GM18909 (cell line): Measurements from ENCODE around the gene EXD2.
"Not testable (repeated sequence)": the region's sequence is repeated elsewhere in the genome, so short reads cannot be mapped to it uniquely, and the experiment has no call there.

ENCODE experiments used
- ATAC-seq: cut with Tn5 transposase; IDR thresholded peaks from one replicate; pipeline ENCODE4 v1.9.1; 2021; ENCODE audit warnings: mild to moderate bottlenecking; ENCODE audit not compliant: unreplicated experiment, poor library complexity

EXD2 gene

DNA sequence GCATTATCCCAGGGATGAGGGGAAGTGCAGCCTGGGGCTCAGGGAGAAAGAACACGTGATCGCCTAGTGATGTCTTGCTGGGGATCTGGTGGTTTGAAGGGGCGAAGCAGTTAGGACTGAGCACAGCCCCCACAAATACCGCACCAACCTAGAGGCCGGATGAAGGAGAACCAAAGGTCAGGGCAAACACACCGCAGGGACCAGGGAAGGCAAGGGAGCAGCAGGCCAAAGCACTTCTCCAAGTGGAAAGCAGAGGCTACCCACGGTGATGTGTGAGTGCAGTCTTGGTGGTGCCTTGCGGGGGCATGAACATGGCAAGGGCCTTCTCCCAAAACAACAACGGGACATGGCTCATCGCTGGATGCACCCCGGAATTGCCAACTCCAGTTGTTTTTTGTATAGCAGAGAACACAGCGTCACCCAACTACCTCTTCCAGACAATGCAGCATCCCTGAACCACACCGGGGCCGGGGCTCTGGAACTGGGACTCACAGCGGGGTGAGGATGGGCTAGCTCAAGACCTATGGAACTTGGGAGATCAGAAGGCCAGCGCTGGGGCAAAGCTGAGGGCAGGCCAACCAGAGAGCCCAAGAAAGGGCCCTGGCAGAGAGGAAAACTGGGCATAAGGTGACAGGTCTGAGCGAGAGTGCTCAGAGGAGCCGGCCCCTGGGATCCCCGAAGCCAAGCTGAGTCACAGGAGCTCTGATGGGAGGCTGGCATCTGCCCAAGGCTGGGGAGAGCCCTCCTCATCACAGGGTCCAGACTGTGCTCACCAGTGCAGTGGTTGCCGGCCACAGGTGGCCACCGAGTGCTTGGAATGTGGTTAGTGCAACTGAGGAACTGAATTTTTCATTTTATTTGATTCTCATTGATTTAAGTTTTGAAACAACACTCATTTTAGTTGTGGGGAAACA, 79.8 kb downstream of the EXD2 start:
- ATAC-seq, result no peak

DNA sequence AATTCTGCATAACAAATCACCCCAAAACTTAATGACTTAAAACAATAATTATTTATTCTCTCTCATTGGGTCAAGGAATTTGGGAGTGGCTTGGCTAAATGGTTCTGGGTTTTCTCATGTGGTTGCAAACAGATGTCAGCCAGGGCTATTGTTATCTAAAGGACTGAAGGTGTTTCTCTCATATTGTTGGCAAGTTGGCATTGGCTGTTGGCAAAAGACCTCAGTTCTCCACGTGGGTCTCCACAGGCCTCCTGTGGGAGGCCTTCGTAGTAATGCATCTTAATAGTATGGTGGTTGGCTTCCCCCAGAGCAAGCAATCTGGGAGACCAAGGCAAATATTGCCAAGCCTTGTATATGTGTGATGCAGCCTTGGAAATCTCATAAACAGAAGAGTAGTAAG, 83.0 kb downstream of the EXD2 start:
- no peak for ATAC-seq

DNA sequence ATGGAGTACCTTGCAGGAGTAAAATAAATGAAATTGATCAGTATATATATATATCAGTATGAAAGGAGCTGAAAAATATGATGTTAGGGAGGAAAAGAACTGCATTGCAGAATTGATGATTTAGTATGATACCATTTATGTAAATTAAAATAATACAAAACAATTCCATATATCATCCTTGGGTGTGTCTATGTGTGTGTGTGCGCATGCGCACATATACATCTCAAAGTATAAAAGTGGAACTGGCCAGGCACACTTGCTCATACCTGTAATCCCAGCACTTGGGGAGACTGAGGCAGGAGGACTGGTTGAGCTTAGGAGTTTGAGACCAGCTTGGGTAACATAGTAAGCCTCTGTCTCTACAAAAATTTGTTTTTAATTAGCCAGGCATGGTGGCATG, 84.0 kb downstream of the EXD2 start:
- ATAC-seq, result no peak

DNA sequence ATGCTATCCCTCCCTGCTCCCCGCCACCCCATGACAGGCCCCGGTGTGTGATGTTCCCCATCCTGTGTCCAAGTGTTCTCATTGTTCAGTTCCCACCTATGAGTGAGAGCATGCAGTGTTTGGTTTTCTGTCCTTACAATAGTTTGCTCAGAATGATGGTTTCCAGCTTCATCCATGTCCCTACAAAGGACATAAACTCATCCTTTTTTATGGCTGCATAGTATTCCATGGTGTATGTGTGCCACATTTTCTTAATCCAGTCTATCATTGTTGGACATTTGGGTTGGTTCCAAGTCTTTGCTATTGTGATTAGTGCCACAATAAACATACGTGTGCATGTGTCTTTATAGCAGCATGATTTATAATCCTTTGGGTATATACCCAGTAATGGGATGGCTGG, 86.1 kb downstream of the EXD2 start:
- not testable (repeated sequence) for ATAC-seq

DNA sequence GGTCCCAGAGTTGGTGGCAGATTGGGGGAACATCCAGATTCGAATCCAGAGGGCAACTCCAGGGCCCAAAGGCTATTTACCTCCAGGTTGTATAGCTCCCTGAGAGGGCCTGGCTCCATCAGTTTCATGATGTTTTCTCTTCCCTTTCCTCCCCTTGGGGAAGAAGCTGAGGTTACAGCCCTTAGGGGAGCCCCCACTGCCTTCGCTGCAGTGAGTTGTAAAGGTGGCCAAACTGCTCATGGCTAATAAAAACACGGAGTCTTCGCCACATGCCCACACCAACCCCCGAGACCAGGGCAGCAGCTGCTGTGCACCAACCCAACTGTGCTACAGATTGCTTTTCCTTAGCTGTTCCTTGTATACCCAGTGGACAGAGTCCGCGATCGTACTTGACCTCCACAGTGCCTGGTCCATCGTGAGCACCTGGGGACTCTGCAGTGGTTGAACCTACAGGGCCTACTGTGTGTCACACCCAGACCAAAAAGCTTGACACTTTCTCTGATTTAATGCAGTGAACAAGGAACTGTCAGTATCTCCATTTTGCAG, 89.5 kb downstream of the EXD2 start:
- ATAC-seq, result no peak

DNA sequence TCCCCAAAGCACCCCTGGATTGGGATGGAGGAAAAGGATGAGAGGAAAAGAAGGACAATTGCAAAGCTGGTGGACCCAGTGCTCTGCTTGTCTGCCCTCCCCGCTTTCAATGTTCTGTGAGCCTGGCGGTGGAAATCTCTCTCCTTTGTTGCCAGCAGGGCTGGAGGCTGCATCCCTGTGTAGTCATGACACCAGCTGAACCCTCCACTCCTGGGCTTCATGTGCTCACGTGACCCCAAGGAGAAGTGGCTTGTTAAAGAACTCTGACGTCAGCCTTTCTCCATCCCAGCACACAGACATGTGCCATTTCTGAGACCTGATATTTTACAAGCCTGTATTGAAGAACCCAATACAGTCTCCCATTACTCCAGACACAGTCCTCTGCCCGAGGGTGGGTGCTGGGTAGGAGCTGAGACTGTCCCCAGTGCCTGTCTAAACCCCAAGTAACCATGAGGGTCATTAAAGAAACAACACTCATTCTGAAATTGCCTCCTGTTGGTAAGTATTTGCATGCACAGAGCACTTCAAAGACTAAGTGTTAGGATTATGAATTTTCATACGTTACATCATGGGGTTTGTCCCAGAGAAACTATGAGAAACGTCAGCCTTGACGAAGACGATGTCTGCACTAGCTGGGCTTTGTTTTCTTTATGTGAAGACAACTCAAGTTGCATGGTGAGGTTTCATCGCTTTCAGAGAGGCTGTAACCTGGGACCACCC, 90.3 kb downstream of the EXD2 start:
- ATAC-seq, result no peak

DNA sequence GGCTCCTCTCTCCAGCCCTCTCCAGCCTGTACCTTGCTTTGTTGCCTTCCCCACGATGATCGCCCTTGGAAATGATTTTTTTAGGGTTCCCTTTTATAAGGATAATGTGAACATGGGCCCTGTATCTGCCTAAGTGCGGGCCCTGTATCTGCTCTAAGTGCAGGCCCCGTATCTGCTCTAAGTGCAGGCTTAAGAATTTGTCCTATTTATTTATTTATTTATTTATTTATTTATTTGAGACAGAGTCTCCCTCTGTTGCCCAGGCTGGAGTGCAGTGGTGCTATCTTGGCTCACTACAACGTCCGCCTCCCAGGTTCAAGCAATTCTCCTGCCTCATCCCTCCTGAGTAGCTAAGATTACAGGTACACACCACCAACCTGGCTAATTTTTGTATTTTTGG, 91.2 kb downstream of the EXD2 start:
- ATAC-seq, result no peak

DNA sequence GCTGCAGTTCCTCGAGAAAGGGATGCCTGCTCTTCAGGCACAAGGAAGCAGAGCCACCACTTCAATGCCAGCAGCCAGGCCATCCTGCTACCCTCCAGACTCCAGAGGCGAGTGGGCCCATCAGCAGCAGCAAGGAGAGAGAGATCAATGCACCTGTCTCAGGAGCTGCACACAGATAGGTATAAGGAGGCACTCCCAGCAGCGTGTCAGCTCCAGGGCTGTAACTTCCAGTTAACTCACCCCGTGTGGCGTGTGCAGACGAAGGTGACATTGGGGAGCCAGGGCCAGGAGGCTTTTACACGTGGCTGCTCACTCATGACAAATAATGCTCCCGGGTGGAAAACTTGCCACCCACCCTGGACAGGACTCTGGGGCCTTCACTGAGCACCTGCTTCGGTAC, 92.9 kb downstream of the EXD2 start:
- no peak for ATAC-seq

DNA sequence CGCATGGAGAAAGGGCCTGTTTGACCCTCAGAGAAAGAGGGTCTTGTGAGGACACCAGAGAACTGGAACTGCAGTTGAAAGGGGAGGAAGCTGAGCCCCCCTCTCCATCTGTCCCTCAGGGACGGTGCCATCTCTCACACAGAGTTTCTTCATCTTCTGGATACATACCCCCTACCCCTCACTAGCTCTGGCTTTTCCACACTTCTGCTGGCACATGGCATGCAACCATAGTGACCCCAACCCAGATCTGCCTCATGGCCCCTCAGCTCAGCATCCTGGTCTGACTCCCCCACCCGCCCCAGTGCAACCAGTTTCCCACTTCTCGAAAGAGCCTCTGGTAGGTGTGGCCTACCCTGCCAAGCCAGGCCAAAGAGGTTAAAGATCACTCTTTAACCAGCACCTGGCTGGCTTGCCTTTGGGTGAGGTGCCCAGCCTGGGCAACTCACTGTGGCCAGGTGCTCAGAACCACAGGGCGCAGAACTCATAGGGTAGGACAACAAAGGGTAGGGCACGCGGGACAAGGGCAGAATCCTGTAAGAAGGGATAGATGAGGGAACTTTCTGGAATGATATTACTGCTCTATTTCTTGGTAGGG, 94.5 kb downstream of the EXD2 start:
- ATAC-seq, result no peak

DNA sequence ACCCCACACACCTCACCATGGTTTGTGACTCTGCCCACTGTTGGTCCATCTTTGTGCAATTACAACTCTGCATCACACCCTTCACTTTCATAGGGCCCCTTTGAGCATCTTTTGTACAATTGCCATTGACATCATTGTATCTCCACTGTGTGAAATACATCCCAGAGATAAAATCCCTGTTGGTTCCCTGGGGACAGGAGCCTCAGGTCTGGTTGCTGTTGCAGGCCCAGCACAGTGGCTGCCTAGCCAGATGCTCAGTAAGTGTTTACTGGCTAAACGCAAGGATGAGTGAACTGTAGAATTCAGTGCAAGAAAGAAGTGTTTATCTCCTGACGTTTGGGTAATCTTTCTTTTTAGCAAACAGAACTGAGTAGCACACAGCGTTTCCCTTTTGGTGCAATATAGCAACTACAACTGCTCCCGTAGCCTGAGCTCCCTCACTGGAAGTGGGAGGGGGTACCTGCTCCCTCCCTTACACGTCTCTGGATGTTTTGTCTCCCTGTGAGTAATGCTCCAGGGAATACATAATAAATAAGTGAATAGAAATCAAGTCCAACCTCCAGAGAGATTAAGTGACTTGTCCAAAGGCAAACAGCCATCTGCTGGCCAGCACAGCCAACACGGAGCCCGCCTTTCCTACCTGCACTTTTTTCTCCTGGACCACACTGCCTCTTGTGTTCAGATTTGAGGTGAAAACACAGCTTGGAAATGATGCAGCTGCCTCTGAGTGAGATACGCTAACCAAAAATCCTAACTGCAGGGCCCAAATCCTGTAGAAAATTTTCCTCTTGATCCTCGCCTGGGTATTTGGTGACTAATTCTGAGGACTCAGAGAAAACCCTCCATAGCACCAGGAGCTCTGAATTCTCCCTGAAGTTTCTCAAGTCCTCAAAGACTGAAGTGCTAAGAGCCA, 96.1 kb downstream of the EXD2 start:
- no peak for ATAC-seq

DNA sequence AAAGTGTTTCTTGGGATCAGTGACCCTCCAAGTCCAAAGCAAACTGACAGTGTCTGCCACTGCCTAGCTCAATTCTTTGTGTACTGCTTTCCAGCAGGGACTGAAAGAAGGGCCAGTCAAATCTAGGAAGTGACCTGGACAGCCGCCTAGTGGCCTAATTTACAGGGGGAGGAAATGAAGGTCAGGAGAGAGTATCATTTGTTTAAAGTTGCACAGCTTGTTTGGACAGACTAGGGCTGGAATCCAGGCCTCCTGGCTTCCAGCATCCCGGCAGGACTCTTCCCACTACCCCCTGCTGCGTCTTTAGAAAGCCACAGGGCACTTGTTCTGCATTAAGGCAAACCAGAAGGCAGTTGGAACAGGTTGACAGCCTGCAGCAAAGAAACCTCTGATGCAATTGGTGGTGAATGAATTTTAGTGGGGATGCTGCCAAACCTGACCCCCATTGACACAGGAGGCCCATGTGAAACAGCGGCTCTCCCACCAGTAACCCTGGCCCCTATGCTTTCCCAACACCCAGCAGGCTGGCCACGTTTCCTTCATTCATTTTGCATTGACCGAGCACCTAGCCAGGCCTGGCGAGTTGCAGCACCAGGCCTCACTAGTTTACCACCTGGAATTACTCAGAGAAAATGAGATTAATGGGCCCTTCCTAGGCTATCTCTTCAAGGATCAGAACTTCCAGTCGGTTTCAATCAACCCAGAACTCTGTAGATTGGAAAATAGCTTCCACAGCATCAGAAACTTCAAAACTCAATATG, 96.9 kb downstream of the EXD2 start:
- no peak for ATAC-seq

DNA sequence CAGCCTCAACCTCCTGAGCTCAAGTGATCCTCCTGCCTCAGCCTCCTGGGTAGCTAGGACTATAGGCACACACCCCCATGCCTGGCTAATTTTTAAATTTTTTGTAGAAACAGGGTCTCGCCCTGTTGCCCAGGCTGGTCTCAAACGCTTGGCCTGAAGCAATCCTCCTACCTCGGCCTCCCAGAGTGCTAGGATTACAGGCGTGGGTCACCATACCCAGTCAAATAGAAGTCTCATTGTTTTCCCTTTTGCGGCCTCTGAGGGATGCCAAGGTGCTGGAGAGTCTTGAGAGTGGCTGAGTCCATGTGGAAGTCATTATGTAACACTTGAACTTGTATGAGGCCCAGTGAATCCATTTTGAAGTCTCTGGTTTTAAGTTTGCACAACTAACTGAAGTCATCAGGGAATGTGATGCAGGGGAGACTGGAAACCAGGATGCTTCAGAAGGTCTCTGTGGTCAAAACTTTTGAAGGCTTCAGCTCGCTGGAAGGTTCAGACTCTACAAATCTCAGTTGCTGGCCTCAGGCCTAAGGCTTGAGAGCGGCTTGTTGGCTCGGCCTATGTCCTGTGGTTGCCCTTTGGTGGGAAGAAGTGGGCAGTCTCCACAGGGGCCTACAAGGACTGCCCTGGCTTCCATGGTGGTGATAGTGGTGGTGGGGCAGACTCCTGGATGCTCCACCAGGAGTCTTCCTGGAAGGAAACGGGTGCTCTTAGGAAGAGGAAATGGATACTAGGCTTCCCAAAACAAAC, 97.8 kb downstream of the EXD2 start:
- ATAC-seq, result no peak

DNA sequence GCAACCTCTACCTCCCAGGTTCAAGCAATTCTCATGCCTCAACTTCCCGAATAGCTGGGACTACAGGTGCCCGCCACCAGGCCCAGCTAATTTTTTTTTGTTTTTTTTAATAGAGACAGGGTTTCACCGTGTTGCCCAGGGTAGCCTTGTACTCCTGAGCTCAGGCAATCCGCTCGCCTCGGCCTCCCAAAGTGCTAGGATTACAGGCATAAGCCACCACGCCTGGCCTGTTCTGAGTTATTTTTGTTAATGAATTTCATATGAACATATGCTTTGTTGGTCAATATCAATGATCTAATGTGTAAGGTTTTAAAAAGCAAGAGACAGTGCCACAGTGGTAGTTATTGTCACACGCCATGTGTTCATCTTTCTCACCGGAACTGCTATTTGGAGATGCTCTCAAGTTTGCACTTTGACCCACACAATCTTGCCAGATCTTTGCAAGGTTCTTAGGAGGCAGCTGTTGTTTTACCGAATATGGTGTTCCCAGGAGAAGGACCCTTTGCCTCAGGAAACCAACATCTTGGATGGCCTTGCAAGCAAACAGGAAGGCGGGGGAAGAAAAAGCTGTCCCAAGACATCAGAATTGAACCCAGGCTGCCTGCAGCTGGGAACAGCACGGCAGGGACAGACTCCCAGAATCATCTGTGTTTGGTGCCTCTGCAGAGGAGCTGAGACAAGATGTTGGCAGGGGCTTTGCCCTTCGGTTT, 98.7 kb downstream of the EXD2 start:
- ATAC-seq, result no peak

DNA sequence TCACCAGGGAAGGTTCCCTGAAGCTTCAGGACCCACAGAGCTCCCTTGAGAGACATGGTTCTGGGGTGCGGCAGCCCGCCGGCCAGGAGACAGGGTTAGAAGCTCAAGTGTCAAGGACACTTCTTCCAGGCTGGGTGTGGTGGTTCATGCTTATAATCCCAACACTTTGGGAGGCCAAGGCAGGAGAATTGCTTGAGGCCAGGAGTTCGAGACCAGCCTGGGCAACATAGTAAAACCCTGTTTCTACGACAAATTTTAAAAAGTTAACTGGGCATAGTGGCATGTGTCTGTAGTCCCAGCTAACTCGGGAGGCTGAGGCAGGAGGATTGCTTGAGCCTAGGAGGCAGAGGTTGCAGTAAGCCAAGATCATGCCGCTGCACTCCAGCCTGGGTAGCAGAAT, 99.6 kb downstream of the EXD2 start:
- ATAC-seq, result not testable (repeated sequence)

DNA sequence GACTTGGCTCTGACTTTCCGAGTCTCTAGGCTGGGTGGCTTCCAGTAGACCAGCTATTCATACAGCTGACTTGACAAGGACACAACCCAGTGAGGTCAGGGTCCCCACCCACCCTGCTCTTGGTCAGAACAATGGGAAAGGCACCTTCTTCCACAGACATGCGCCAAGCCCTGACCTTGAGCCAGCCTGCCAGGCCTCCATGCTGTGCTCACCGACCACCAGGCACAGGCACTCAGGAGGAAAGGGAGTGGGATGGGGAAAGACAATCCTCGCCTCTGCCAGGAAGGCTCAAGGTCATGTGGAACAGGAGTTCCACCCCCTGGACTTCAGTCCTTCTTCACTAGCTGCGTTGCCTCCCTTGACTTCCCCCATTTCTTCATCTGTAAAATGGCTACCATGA, 100.1 kb downstream of the EXD2 start:
- no peak for ATAC-seq

DNA sequence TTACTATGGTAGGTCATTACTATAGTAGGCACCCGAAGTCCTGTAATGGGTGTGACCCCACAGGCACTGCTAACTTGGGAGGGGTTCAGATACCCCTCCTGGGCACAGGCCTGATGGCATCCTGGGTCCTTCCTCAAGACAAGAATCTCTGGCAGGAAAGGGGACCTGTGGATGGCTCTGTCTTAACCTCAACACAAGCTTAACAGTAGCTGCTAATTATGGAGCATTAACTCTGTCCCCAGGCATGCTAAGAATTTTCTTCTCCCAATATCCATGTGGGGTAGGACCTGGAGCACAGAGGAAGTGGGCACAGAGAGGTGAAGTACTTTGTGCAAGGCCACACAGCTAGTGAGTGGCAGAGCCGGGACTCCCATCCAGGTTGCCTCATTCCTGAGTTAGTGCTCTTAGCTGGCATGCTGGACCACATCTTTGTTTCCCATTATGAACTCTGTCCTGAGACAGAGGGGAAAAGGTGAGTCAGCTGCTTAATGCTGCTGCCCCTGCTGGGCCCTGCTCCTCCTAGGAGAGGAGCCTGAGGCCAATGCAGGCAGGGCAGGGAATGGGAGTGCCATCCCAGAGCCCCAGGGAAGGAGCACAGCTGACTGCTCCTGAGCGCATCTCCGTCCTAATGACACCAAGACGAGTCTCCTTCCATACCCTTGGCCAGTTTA, 100.7 kb downstream of the EXD2 start:
- no peak for ATAC-seq
